ENCODE data around the gene EML4. TPM values are rescaled to one million over a fixed set of nuclear protein-coding genes. Genes with fewer than 3 reads are reported as not detected.

Gene EML4
- total RNA-seq, 1 experiment from 2014 or later = 107 TPM

- DNase-seq (ENCODE audit: low read depth, low spot score) (no peak), ATAC-seq (no peak)
- intact Hi-C loops (cut with micrococcal nuclease; ENCODE audit: unreplicated experiment) (loop anchor here (10.0 kb wide), 1 partner anchor 457 kb away; no protein-coding TSS in a partner anchor), in situ Hi-C loops (cut with HindIII; ENCODE audit: low pct_unique_long_range_greater_than_20kb, low sequenced_read_pairs) (no loop called here)
- Histone ChIP-seq H3K9me3 (ENCODE audit: control insufficient read depth, insufficient read depth, low read depth, low read length) (no peaks in the 10 kb centered on the region), H3K4me3 (ENCODE audit: low read depth in 2 of 2, low read length in 2 of 2) (no peak overlapping the region), H3K36me3 (ENCODE audit: control insufficient read depth, insufficient read depth, low read length) (peaks cover 18% of the 10 kb centered on the region), H3K4me1 (ENCODE audit: control insufficient read depth, insufficient read depth, low read length) (no peaks in the 10 kb centered on the region), H3K27ac (ENCODE audit: low read length) (no peak overlapping the region), H3K27me3 (ENCODE audit: control insufficient read depth, insufficient read depth, low read length) (no peaks in the 10 kb centered on the region)
- no TSS peak for BruUV-seq (replicated peaks)
- ChIA-PET POLR2A (no interaction called here), CTCF (no interaction called here)
- TF ChIP-seq REST (IDR thresholded peaks at IDR 0.05; ENCODE audit: insufficient read depth in 1 of 2, low read depth in 2 of 2, low read length in 1 of 2) = no peak
- TF ChIP-seq SIN3A (IDR thresholded peaks at IDR 0.05; ENCODE audit: borderline replicate concordance, insufficient read depth, low read depth, low read length) = no peak
- no peak for TF ChIP-seq POLR2AphosphoS5 (IDR thresholded peaks at IDR 0.05; ENCODE audit: low read depth, low read length)
- no peak for TF ChIP-seq TCF7L2 (IDR thresholded peaks at IDR 0.05; ENCODE audit: low read depth, low read length)
- no peak for TF ChIP-seq CTCF (IDR thresholded peaks at IDR 0.05)
These were observed 152.4 kb downstream of the EML4 start for GRCh38 chr2:42321452-42322064.

GRCh38 chr2:42324244-42324643, 155.1 kb downstream of the EML4 start:
- peaks cover 8% of the 10 kb centered on the region for H3K4me1 ChIP-seq (ENCODE audit: control insufficient read depth, insufficient read depth, low read length)
- ATAC-seq (no peak), DNase-seq (ENCODE audit: low read depth, low spot score) (no peak)
- BruUV-seq (replicated peaks) = no TSS peak
- no peaks in the 10 kb centered on the region for H3K9me3 ChIP-seq (ENCODE audit: control insufficient read depth, insufficient read depth, low read depth, low read length)
- no peaks in the 10 kb centered on the region for H3K27me3 ChIP-seq (ENCODE audit: control insufficient read depth, insufficient read depth, low read length)
- peaks cover 9% of the 10 kb centered on the region for H3K36me3 ChIP-seq (ENCODE audit: control insufficient read depth, insufficient read depth, low read length)
- H3K4me3 ChIP-seq (ENCODE audit: low read depth in 2 of 2, low read length in 2 of 2) = no peak overlapping the region
- in situ Hi-C loops (cut with HindIII; ENCODE audit: low pct_unique_long_range_greater_than_20kb, low sequenced_read_pairs) (no loop called here), intact Hi-C loops (cut with micrococcal nuclease; ENCODE audit: unreplicated experiment) (loop anchor here (10.0 kb wide), 1 partner anchor 459 kb away; no protein-coding TSS in a partner anchor)
- no peak overlapping the region for H3K27ac ChIP-seq (ENCODE audit: low read length)
- ChIA-PET CTCF (no interaction called here), POLR2A (no interaction called here)
- TF ChIP-seq CTCF (IDR thresholded peaks at IDR 0.05) = no peak
- no peak for TF ChIP-seq POLR2AphosphoS5 (IDR thresholded peaks at IDR 0.05; ENCODE audit: low read depth, low read length)
- no peak for TF ChIP-seq SIN3A (IDR thresholded peaks at IDR 0.05; ENCODE audit: borderline replicate concordance, insufficient read depth, low read depth, low read length)
- TF ChIP-seq TCF7L2 (IDR thresholded peaks at IDR 0.05; ENCODE audit: low read depth, low read length) = no peak
- TF ChIP-seq REST (IDR thresholded peaks at IDR 0.05; ENCODE audit: insufficient read depth in 1 of 2, low read depth in 2 of 2, low read length in 1 of 2) = no peak

All from Panc1 (cell line).